HepG2 (cell line): Measurements from ENCODE around the gene ZBTB1. TPM values are rescaled to one million over a fixed set of nuclear protein-coding genes. Genes with fewer than 3 reads are reported as not detected.

Experiments
- ATAC-seq: fragments of 200-7000 bp; cut with Tn5 transposase; 3 replicates; pipeline ENCODE4 v1.9.1; 2020; ENCODE audit warnings: mild to moderate bottlenecking, moderate library complexity
- BruUV-seq: library from RNA; stranded (reverse); fragments of 400-500 nt; replicated peaks from 2 replicates; lab custom pipeline; 2021; lab: Mats Ljungman, UMichigan
- CTCF ChIA-PET: fragments of 300-600 bp; formaldehyde crosslinking; extraction: SDS; loops from one replicate; lab custom pipeline; 2021; ENCODE audit warnings: low total read pairs, inconsistent platforms, low intra/inter-chr PET ratio; lab: Yijun Ruan, JAX
- POLR2A ChIA-PET: fragments of 350-600 bp; sonication (Branson Sonifier 250); formaldehyde crosslinking; loops from one replicate; lab custom pipeline; 2020; ENCODE audit warnings: antibody characterized with exemption, inconsistent platforms; lab: Yijun Ruan, JAX
- DNase-seq: peaks from one replicate; pipeline ENCODE4 v3.0.0-alpha.2; 2015; ENCODE audit warnings: low spot score
- FAIRE-seq: peaks from 3 replicates; lab custom pipeline; 2011; peaks lifted over from hg19 to GRCh38; lab: Jason Lieb, UNC
- H2AFZ ChIP-seq: one replicate; pipeline ENCODE4 v1.6.1; 2011; ENCODE audit warnings: low read length, inconsistent platforms
- H3K27ac ChIP-seq: fragments of 300-600 bp; 3 replicates; pipeline ENCODE4 v1.8.0; 2011; ENCODE audit warnings: mixed run types, mild to moderate bottlenecking, mixed read lengths, low read length, inconsistent platforms; ENCODE audit not compliant: insufficient read depth; ENCODE audit errors: extremely low read length
- H3K27me3 ChIP-seq, 2 experiments: fragments of 200-600 bp in 1 of 2; 2 replicates in 1 of 2; 3 replicates in 1 of 2; pipeline versions ENCODE4 v1.6.0 to v1.8.0; 2011; ENCODE audit warnings: low read length in 2 of 2, mild to moderate bottlenecking in 2 of 2, moderate library complexity in 2 of 2, inconsistent platforms in 1 of 2; ENCODE audit not compliant: insufficient read depth in 2 of 2, control insufficient read depth in 1 of 2
- H3K36me3 ChIP-seq, 2 experiments: fragments of 200-600 bp in 1 of 2; replicated peaks in 1 of 2; 2 replicates in 1 of 2; 3 replicates in 1 of 2; pipeline versions ENCODE4 v1.5.1 to v1.8.0; 2011; ENCODE audit warnings: low read length in 2 of 2, inconsistent platforms in 1 of 2; ENCODE audit not compliant: insufficient read depth in 2 of 2, control insufficient read depth in 1 of 2
- H3K4me1 ChIP-seq: 2 replicates; pipeline ENCODE4 v1.5.1; 2012; ENCODE audit warnings: low read length, inconsistent platforms; ENCODE audit not compliant: insufficient read depth
- H3K4me2 ChIP-seq: 2 replicates; pipeline ENCODE4 v1.6.0; 2011; ENCODE audit warnings: low read depth, low read length, inconsistent platforms
- H3K4me3 ChIP-seq, 3 experiments: fragments of 200-600 bp in 1 of 3; sonication (generic), shearing (Covaris generic) in 1 of 3; replicated peaks in 1 of 3; 2 replicates each; pipeline ENCODE4 v1.5.1; 2011 to 2016; ENCODE audit warnings: low read length in 3 of 3, inconsistent platforms in 2 of 3, low read depth in 2 of 3, mild to moderate bottlenecking in 2 of 3, control low read depth in 1 of 3, mixed read lengths in 1 of 3; ENCODE audit not compliant: insufficient read depth in 1 of 3
- H3K79me2 ChIP-seq: one replicate; pipeline ENCODE4 v1.6.1; 2011; ENCODE audit warnings: low read length, inconsistent platforms; ENCODE audit not compliant: insufficient read depth
- H3K9ac ChIP-seq: 2 replicates; pipeline ENCODE4 v1.6.0; 2011; ENCODE audit warnings: mild to moderate bottlenecking, low read depth, low read length, inconsistent platforms; ENCODE audit not compliant: insufficient read depth
- H3K9me3 ChIP-seq: 2 replicates; pipeline ENCODE4 v1.5.1; 2012; ENCODE audit warnings: mild to moderate bottlenecking, low read length
- H4K20me1 ChIP-seq: 2 replicates; pipeline ENCODE4 v1.6.0; 2011; ENCODE audit warnings: inconsistent platforms, mild to moderate bottlenecking, low read length, moderate library complexity; ENCODE audit not compliant: insufficient read depth
- ATRX ChIP-seq: sonication (generic); formaldehyde crosslinking; IDR thresholded peaks from 2 replicates; pipeline ENCODE4 v1.4.0; 2020; ENCODE audit warnings: missing genetic modification reagents, borderline replicate concordance
- FOSL2 ChIP-seq: sonication (generic); formaldehyde crosslinking; IDR thresholded peaks from 2 replicates; pipeline ENCODE4 v1.4.0; 2020; ENCODE audit warnings: missing genetic modification reagents
- NKX3-1 ChIP-seq: sonication (generic); formaldehyde crosslinking; IDR thresholded peaks from 2 replicates; pipeline ENCODE4 v1.5.0; 2020; ENCODE audit warnings: missing genetic modification reagents
- ZNF260 ChIP-seq: sonication (generic); formaldehyde crosslinking; IDR thresholded peaks from 2 replicates; pipeline ENCODE4 v1.4.0; 2020; ENCODE audit warnings: missing genetic modification reagents, low read depth, mild to moderate bottlenecking, borderline replicate concordance
- ZNF496 ChIP-seq: sonication (generic); formaldehyde crosslinking; IDR thresholded peaks from 2 replicates; pipeline ENCODE4 v1.8.1; 2023; ENCODE audit warnings: mild to moderate bottlenecking, moderate library complexity, missing genetic modification reagents; ENCODE audit not compliant: insufficient replicate concordance
- ZNF615 ChIP-seq: sonication (generic); formaldehyde crosslinking; IDR thresholded peaks from 2 replicates; pipeline ENCODE4 v1.5.0; 2020; ENCODE audit warnings: mild to moderate bottlenecking, missing genetic modification reagents, borderline replicate concordance
- ZSCAN29 ChIP-seq: sonication (generic); formaldehyde crosslinking; conservative IDR thresholded peaks from 2 replicates; pipeline ENCODE4 v1.4.0; 2020; ENCODE audit warnings: mild to moderate bottlenecking, missing genetic modification reagents
- WGBS: methylation state at CpG from one replicate; pipeline ENCODE4 v1.1.6; 2017; ENCODE audit warnings: low lambda C conversion rate; 5-methylcytosine and 5-hydroxymethylcytosine counted together
- in situ Hi-C: cut with HindIII; loops from 2 replicates; pipeline ENCODE4 v1.10.0; 2017; ENCODE audit warnings: low pct_unique_long_range_greater_than_20kb; ENCODE audit not compliant: extremely low pct_ligation_motif_present
- intact Hi-C: fragments of 100-400 bp; cut with micrococcal nuclease; formaldehyde crosslinking; loops from one replicate; pipeline ENCODE4 v1.10.0; 2022; ENCODE audit not compliant: unreplicated experiment
- polyA plus RNA-seq, 8 experiments: library from polyadenylated mRNA; depleted of rRNA in 3 of 8; stranded (reverse) in 7 of 8; unstranded in 1 of 8; fragments of >200 nt; fragmentation: Illumina TruSeq in 4 of 8; extraction: Trizol in 4 of 8; gene quantifications; 2 replicates each; pipeline versions ENCODE4 v1.2.1 to v1.2.3, GENCODE V29; 2011 to 2016; ENCODE audit warnings: low read depth in 4 of 8, missing spikeins in 1 of 8, mixed read lengths in 1 of 8; ENCODE audit not compliant: insufficient read depth in 1 of 8
- total RNA-seq, 5 experiments: library from RNA; depleted of rRNA; stranded (reverse); fragments of >200 nt; fragmentation: Illumina TruSeq; extraction: Trizol; gene quantifications; 2 replicates each; pipeline ENCODE4 v1.2.3, GENCODE V29; 2016; ENCODE audit warnings: low read depth in 1 of 5
- TF ChIP-seq, protein P1 (sequence below): IDR thresholded peaks from 2 replicates; pipeline ENCODE4 v1.6.1; 2016; ENCODE audit warnings: missing compliant biosample characterization, missing genetic modification reagents, borderline replicate concordance
- TF ChIP-seq, protein P2 (sequence below): sonication (generic); formaldehyde crosslinking; IDR thresholded peaks from 2 replicates; pipeline ENCODE4 v1.5.1; 2020; ENCODE audit warnings: missing genetic modification reagents, mild to moderate bottlenecking, borderline replicate concordance
- TF ChIP-seq, protein P3 (sequence below): IDR thresholded peaks from 2 replicates; pipeline ENCODE4 v1.6.1; 2012; ENCODE audit warnings: inconsistent platforms

Gene ZBTB1
- total and polyA plus RNA-seq, 2 of the 13 experiments (the other 11 are each of a cell fraction or from before 2014, with no cell fraction given): 18.8 to 22.6 TPM

DNA sequence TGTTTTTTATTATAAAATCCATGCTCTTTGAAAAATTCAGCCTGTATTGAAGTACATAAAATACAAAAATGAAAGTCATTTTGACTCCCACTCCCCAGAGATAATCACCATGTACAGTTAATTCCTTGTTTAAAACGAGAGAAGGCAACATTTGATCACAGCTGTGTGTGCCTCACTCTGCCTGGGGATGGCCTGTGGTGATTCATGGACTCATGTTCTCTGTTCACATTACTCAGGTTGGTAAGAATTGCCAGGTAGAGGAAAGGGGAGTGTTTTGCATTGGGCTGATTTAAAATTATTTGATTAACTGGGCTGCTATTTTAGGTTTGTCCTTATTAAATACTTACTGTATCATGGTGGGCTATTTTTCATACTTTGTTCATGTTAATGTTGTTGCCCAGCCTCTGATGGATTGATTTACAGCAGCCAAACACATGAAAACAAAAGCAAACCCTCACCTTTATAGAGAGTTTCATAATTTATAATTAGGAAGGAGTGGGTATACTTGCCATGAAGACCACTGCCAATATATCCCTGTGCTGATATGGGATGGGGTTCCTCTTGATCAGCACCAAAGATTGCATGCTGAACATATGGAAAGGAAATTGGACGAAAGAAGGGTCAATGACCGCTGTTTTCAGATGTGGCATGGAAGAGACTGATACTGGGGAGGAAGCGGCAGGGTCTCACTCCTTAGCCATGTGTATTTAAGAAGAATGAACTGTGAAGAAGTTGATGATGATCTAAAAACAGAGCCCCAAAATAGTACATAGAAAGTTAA is 3.0 kb downstream of the ZBTB1 start:
- peaks cover 39% of the 10 kb centered on the region for H4K20me1 ChIP-seq
- WGBS: 78% methylated on average over 4 of the region's 4 CpGs
- peaks cover 61% of the 10 kb centered on the region for H3K4me1 ChIP-seq
- no peaks in the 10 kb centered on the region for H3K9me3 ChIP-seq
- no peak overlapping the region for H3K27ac ChIP-seq
- peak overlapping the region; percentile 91 for H3K4me2 ChIP-seq
- intact Hi-C loops: no loop called here
- ChIA-PET POLR2A (no interaction called here), CTCF (no interaction called here)
- no peak overlapping the region for H2AFZ ChIP-seq
- DNase-seq (no peak), ATAC-seq (no peak), FAIRE-seq (peak; percentile 50)
- peaks cover 77% of the 10 kb centered on the region for H3K79me2 ChIP-seq
- no peaks in the 10 kb centered on the region; a peak in 1 of 5 replicates for H3K36me3 ChIP-seq
- in situ Hi-C loops: no loop called here
- H3K4me3 ChIP-seq: 0 out of 6 replicates have a peak overlapping the region, but pooled peaks of 1 of the 3 experiments have one; percentile 10
- no TSS peak for BruUV-seq
- TF ChIP-seq ZNF496 (CRISPR knock-in tag): no peak
- TF ChIP-seq FOSL2 (CRISPR knock-in tag): 0 out of 2 replicates have a peak, but pooled peaks have one; percentile 11
- no peaks in the 10 kb centered on the region; a peak in 1 of 5 replicates for H3K27me3 ChIP-seq
- no peak overlapping the region for H3K9ac ChIP-seq

DNA sequence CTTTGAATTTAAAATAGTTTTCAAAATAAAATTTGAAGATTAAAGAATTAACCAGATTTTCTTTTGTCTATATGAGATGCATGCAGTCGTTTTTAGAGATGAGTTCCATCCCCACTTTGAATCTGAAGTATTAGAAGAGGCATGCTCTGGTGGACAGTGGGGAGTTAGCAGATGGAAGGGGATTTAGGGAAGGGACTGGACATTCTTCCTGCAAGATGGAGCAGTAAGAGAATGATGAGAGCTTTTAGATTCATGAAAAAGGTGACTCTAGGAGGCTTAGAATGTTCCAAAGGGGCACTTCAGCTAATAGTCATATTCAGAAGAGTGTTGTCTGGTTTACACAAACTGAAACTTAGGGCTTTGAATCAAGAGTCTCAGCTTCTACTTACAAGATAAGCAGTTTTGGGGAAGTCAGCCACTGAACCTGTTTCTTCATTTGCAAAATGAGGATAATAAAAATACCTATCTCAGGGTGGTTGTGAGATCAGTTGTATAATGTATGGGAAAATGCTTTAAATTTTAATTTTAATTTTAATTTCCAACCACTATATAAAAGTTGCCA is 3.7 kb downstream of the ZBTB1 start:
- H3K4me2 ChIP-seq: peak overlapping the region; percentile 56; the same call in 1 of the 2 replicates
- H3K36me3 ChIP-seq: no peaks in the 10 kb centered on the region; a peak in 1 of 5 replicates
- no peak overlapping the region for H3K9ac ChIP-seq
- in situ Hi-C loops: no loop called here
- FAIRE-seq: no peak
- no peak overlapping the region for H2AFZ ChIP-seq
- H3K4me1 ChIP-seq: peaks cover 60% of the 10 kb centered on the region
- peaks cover 81% of the 10 kb centered on the region for H3K79me2 ChIP-seq
- no peak for DNase-seq
- CTCF ChIA-PET: no interaction called here
- H3K4me3 ChIP-seq: no peak overlapping the region
- 71% methylated on average over 1 of the region's 1 CpG for WGBS
- TF ChIP-seq, protein P1, sequence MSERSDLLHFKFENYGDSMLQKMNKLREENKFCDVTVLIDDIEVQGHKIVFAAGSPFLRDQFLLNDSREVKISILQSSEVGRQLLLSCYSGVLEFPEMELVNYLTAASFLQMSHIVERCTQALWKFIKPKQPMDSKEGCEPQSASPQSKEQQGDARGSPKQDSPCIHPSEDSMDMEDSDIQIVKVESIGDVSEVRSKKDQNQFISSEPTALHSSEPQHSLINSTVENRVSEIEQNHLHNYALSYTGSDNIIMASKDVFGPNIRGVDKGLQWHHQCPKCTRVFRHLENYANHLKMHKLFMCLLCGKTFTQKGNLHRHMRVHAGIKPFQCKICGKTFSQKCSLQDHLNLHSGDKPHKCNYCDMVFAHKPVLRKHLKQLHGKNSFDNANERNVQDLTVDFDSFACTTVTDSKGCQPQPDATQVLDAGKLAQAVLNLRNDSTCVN: no peak
- TF ChIP-seq, protein P2, sequence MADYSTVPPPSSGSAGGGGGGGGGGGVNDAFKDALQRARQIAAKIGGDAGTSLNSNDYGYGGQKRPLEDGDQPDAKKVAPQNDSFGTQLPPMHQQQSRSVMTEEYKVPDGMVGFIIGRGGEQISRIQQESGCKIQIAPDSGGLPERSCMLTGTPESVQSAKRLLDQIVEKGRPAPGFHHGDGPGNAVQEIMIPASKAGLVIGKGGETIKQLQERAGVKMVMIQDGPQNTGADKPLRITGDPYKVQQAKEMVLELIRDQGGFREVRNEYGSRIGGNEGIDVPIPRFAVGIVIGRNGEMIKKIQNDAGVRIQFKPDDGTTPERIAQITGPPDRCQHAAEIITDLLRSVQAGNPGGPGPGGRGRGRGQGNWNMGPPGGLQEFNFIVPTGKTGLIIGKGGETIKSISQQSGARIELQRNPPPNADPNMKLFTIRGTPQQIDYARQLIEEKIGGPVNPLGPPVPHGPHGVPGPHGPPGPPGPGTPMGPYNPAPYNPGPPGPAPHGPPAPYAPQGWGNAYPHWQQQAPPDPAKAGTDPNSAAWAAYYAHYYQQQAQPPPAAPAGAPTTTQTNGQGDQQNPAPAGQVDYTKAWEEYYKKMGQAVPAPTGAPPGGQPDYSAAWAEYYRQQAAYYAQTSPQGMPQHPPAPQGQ (CRISPR knock-in tag): no peak
- TF ChIP-seq ATRX (CRISPR knock-in tag): no peak
- no peak for TF ChIP-seq ZNF615
- TF ChIP-seq, protein P3, sequence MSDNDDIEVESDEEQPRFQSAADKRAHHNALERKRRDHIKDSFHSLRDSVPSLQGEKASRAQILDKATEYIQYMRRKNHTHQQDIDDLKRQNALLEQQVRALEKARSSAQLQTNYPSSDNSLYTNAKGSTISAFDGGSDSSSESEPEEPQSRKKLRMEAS: no peak
- no peak for TF ChIP-seq ZSCAN29 (CRISPR knock-in tag)
- TF ChIP-seq NKX3-1 (CRISPR knock-in tag): no peak
- no peak for TF ChIP-seq ZNF260
- H3K27me3 ChIP-seq: no peaks in the 10 kb centered on the region; a peak in 1 of 5 replicates
- H4K20me1 ChIP-seq: peaks cover 39% of the 10 kb centered on the region
- POLR2A ChIA-PET: interaction anchor here (1.7 kb wide), 1 partner anchor 120 kb away, joined by 4 read pairs; no protein-coding TSS in a partner anchor
- no peak overlapping the region for H3K27ac ChIP-seq
- BruUV-seq: no TSS peak
- intact Hi-C loops: no loop called here
- no peak for ATAC-seq
- H3K9me3 ChIP-seq: no peaks in the 10 kb centered on the region
